ENCODE measurements around the gene NUP98. TPM values are rescaled to one million over a fixed set of nuclear protein-coding genes. Genes with fewer than 3 reads are reported as not detected.

The NUP98 gene
- total RNA-seq, 1 experiment from 2014 or later = 98.4 TPM

- no peak for DNase-seq (ENCODE audit: low read depth, low spot score)
- no peak overlapping the region for H2AFZ ChIP-seq (ENCODE audit: low read depth, low read length, poor library complexity, severe bottlenecking)
- H3K4me1 ChIP-seq (ENCODE audit: control insufficient read depth in 1 of 2, insufficient read depth in 2 of 2, low read length in 2 of 2) = no peaks in the 10 kb centered on the region
- BruUV-seq (replicated peaks) = no TSS peak
- CTCF ChIA-PET = no interaction called here
- H3K9me3 ChIP-seq (ENCODE audit: control insufficient read depth in 1 of 2, insufficient read depth in 1 of 2, low read depth in 1 of 2, low read length in 2 of 2) = no peaks in the 10 kb centered on the region
- RAD21 ChIA-PET (ENCODE audit: low non-redundant PET in 1 of 2, low total read pairs in 2 of 2, uncharacterized antibody in 2 of 2, unreplicated experiment in 2 of 2) = no interaction called here
- H3K27me3 ChIP-seq (ENCODE audit: insufficient read depth, low read length) = no peaks in the 10 kb centered on the region
- TF ChIP-seq EZH2 (IDR thresholded peaks at IDR 0.05) (no peak), CBX3 (IDR thresholded peaks at IDR 0.05; ENCODE audit: low read depth) (no peak), SP1 (IDR thresholded peaks at IDR 0.05; ENCODE audit: low read depth) (no peak), POLR2A (IDR thresholded peaks at IDR 0.05; ENCODE audit: borderline replicate concordance, extremely low read depth, insufficient read depth, insufficient read length) (no peak), EGR1 (IDR thresholded peaks at IDR 0.05; ENCODE audit: low read depth) (no peak), ELF1 (IDR thresholded peaks at IDR 0.05; ENCODE audit: borderline replicate concordance, low read depth) (no peak), ATF3 (IDR thresholded peaks at IDR 0.05) (no peak)
- POLR2A ChIA-PET = no interaction called here
- H3K4me2 ChIP-seq (ENCODE audit: low read length) = no peak overlapping the region
- H3K9ac ChIP-seq (ENCODE audit: low read length) = no peak overlapping the region
- no peaks in the 10 kb centered on the region for H3K79me2 ChIP-seq (ENCODE audit: insufficient read depth, low read length)
- intact Hi-C loops (cut with micrococcal nuclease) = no loop called here
- no peaks in the 10 kb centered on the region for H3K9me2 ChIP-seq (ENCODE audit: insufficient read depth)
- H3K4me3 ChIP-seq (replicated peaks in 1 of 2; ENCODE audit: low read depth in 1 of 2, low read length in 2 of 2) = no peak overlapping the region
- H4K20me1 ChIP-seq (ENCODE audit: insufficient read depth) = no peaks in the 10 kb centered on the region
- no peak overlapping the region for H3K27ac ChIP-seq (ENCODE audit: low read depth, low read length)
- ATAC-seq = no peak
- H3K36me3 ChIP-seq (ENCODE audit: control insufficient read depth in 1 of 2, insufficient read depth in 2 of 2, low read length in 2 of 2) = peaks cover 17 to 22% of the 10 kb centered on the region in 2 experiments; a peak in 3 of 4 replicates
Observed at GRCh38 chr11:3669742-3670183, 127.6 kb downstream of the NUP98 start.

DNA sequence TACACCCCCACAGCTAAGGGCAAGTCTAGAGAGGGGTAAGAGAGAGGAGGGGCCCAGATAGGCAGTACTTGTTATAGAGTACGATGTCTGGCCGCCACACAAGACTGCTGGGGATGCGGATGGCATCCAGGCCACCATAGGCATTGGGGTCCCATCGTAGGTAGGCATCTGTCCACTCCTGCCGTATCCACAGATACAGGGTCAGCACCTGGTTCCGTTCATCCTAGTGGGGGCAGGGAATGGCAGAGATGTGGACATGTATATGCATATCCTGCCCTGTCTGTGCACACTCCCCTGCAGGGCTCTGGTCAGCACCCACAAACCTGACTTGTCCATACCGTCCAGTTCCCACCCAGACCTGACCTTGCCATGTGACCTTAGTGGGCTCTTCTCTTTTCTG, 128.2 kb downstream of the NUP98 start:
- Histone ChIP-seq H3K9me3 (ENCODE audit: control insufficient read depth in 1 of 2, insufficient read depth in 1 of 2, low read depth in 1 of 2, low read length in 2 of 2) (no peaks in the 10 kb centered on the region), H3K9ac (ENCODE audit: low read length) (no peak overlapping the region), H3K4me2 (ENCODE audit: low read length) (no peak overlapping the region), H4K20me1 (ENCODE audit: insufficient read depth) (no peaks in the 10 kb centered on the region), H3K36me3 (ENCODE audit: control insufficient read depth in 1 of 2, insufficient read depth in 2 of 2, low read length in 2 of 2) (peaks cover 11 to 16% of the 10 kb centered on the region in 2 experiments; a peak in 3 of 4 replicates), H3K4me1 (ENCODE audit: control insufficient read depth in 1 of 2, insufficient read depth in 2 of 2, low read length in 2 of 2) (no peaks in the 10 kb centered on the region), H2AFZ (ENCODE audit: low read depth, low read length, poor library complexity, severe bottlenecking) (no peak overlapping the region), H3K4me3 (replicated peaks in 1 of 2; ENCODE audit: low read depth in 1 of 2, low read length in 2 of 2) (no peak overlapping the region), H3K79me2 (ENCODE audit: insufficient read depth, low read length) (no peaks in the 10 kb centered on the region), H3K27me3 (ENCODE audit: insufficient read depth, low read length) (no peaks in the 10 kb centered on the region), H3K9me2 (ENCODE audit: insufficient read depth) (no peaks in the 10 kb centered on the region), H3K27ac (ENCODE audit: low read depth, low read length) (no peak overlapping the region)
- BruUV-seq (replicated peaks) = no TSS peak
- ChIA-PET CTCF (no interaction called here), POLR2A (no interaction called here), RAD21 (ENCODE audit: low non-redundant PET in 1 of 2, low total read pairs in 2 of 2, uncharacterized antibody in 2 of 2, unreplicated experiment in 2 of 2) (no interaction called here)
- intact Hi-C loops (cut with micrococcal nuclease) = no loop called here
- DNase-seq (ENCODE audit: low read depth, low spot score) (no peak), ATAC-seq (no peak)
- TF ChIP-seq RAD21 (IDR thresholded peaks at IDR 0.05; ENCODE audit: low read depth) = no peak
- TF ChIP-seq POLR2A (IDR thresholded peaks at IDR 0.05; ENCODE audit: borderline replicate concordance, extremely low read depth, insufficient read depth, insufficient read length) = no peak
- no peak for TF ChIP-seq EZH2 (IDR thresholded peaks at IDR 0.05)
- TF ChIP-seq, protein P1, sequence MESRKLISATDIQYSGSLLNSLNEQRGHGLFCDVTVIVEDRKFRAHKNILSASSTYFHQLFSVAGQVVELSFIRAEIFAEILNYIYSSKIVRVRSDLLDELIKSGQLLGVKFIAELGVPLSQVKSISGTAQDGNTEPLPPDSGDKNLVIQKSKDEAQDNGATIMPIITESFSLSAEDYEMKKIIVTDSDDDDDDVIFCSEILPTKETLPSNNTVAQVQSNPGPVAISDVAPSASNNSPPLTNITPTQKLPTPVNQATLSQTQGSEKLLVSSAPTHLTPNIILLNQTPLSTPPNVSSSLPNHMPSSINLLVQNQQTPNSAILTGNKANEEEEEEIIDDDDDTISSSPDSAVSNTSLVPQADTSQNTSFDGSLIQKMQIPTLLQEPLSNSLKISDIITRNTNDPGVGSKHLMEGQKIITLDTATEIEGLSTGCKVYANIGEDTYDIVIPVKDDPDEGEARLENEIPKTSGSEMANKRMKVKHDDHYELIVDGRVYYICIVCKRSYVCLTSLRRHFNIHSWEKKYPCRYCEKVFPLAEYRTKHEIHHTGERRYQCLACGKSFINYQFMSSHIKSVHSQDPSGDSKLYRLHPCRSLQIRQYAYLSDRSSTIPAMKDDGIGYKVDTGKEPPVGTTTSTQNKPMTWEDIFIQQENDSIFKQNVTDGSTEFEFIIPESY (IDR thresholded peaks at IDR 0.05; ENCODE audit: extremely low read depth, insufficient replicate concordance, low read length) = no peak
- no peak for TF ChIP-seq TCF7L2 (IDR thresholded peaks at IDR 0.05; ENCODE audit: borderline replicate concordance, extremely low read depth, insufficient read depth, insufficient read length)
- TF ChIP-seq SIN3A (IDR thresholded peaks at IDR 0.05; ENCODE audit: low read depth) = no peak
- no peak for TF ChIP-seq POLR2AphosphoS5 (IDR thresholded peaks at IDR 0.05; ENCODE audit: low read depth, low read length)
- no peak for TF ChIP-seq FOSL1 (IDR thresholded peaks at IDR 0.05; ENCODE audit: low read depth)

Data from HCT116 (cell line).